Activated CD4-positive, alpha-beta T cell treated with anti-CD3 and anti-CD28 coated beads for 4 hours (primary cell): ENCODE results near the gene KCNK6.
"Not testable (repeated sequence)": the region's sequence is repeated elsewhere in the genome, so short reads cannot be mapped to it uniquely, and the experiment has no call there.

Experiments
- DNase-seq, 2 donors: peaks; one replicate each; pipeline ENCODE4 v3.0.0-alpha.2; 2020

Gene KCNK6

GRCh38 chr19:38324431-38324830, 4.8 kb downstream of the KCNK6 start:
- DNase-seq = no peak

- DNase-seq = no peak
These were observed 6.9 kb downstream of the KCNK6 start for GRCh38 chr19:38326591-38326990.

GRCh38 chr19:38329651-38330050, 10.0 kb downstream of the KCNK6 start:
- DNase-seq = no peak

- no peak for DNase-seq
These were observed 12.1 kb downstream of the KCNK6 start for GRCh38 chr19:38331728-38332127.

GRCh38 chr19:38333245-38333644, 13.6 kb downstream of the KCNK6 start:
- no peak for DNase-seq

GRCh38 chr19:38335949-38336637, 16.4 kb downstream of the KCNK6 start:
- peak; percentile 93 to 94 for DNase-seq

GRCh38 chr19:38336638-38337359, 17.2 kb downstream of the KCNK6 start:
- peak; percentile 95 for DNase-seq

- DNase-seq = peak; percentile 10 to 12
These were observed 17.7 kb downstream of the KCNK6 start for GRCh38 chr19:38337360-38337653.

GRCh38 chr19:38339011-38339410, 19.4 kb downstream of the KCNK6 start:
- DNase-seq = not testable (repeated sequence)

- no peak for DNase-seq
These were observed 21.3 kb downstream of the KCNK6 start for GRCh38 chr19:38340927-38341326.

GRCh38 chr19:38346837-38347236, 27.2 kb downstream of the KCNK6 start:
- no peak for DNase-seq

GRCh38 chr19:38350883-38351282, 31.2 kb downstream of the KCNK6 start:
- no peak for DNase-seq

GRCh38 chr19:38351865-38352395, 32.3 kb downstream of the KCNK6 start:
- no peak for DNase-seq

GRCh38 chr19:38352611-38353010, 33.0 kb downstream of the KCNK6 start:
- DNase-seq = no peak

GRCh38 chr19:38355728-38356725, 36.4 kb downstream of the KCNK6 start:
- no peak for DNase-seq

- DNase-seq = no peak
These were observed 38.4 kb downstream of the KCNK6 start for GRCh38 chr19:38358071-38358470.

GRCh38 chr19:38359242-38360021, 39.8 kb downstream of the KCNK6 start:
- no peak for DNase-seq

GRCh38 chr19:38360351-38360750, 40.7 kb downstream of the KCNK6 start:
- DNase-seq = no peak

GRCh38 chr19:38360839-38361631, 41.4 kb downstream of the KCNK6 start:
- no peak for DNase-seq

- peak; percentile 54 to 63 for DNase-seq
These were observed 42.0 kb downstream of the KCNK6 start for GRCh38 chr19:38361633-38362075.
